Neural cell (in vitro differentiated cells): ENCODE results near the gene SPARCL1. TPM values are rescaled to one million over a fixed set of nuclear protein-coding genes. Genes with fewer than 3 reads are reported as not detected.

Experiments used
- H2AFZ ChIP-seq: fragments of 200-600, 300-800 bp; sonication (generic), shearing (Covaris generic); 2 replicates; pipeline ENCODE4 v1.6.0; 2014; ENCODE audit warnings: low read depth, mild to moderate bottlenecking, antibody characterized with exemption, low read length, moderate library complexity
- H3F3A ChIP-seq: fragments of 200-600 bp; shearing (Covaris generic); 2 replicates; pipeline ENCODE4 v1.6.1; 2016; ENCODE audit warnings: mild to moderate bottlenecking, moderate library complexity, mixed read lengths, antibody characterized with exemption, low read length; ENCODE audit not compliant: insufficient read depth, poor library complexity, severe bottlenecking
- H3K27ac ChIP-seq: fragments of 200-600, 300-800 bp; sonication (generic), shearing (Covaris generic); 2 replicates; pipeline ENCODE4 v1.5.1; 2014; ENCODE audit warnings: mild to moderate bottlenecking, low read length, moderate library complexity
- H3K27me3 ChIP-seq: fragments of 300-800, 200-600 bp; sonication (generic), shearing (Covaris generic); 2 replicates; pipeline ENCODE4 v1.6.0; 2014; ENCODE audit warnings: mild to moderate bottlenecking, low read depth, low read length, moderate library complexity; ENCODE audit not compliant: insufficient read depth
- H3K36me3 ChIP-seq: fragments of 300-800, 200-600 bp; sonication (generic), shearing (Covaris generic); 2 replicates; pipeline ENCODE4 v1.5.1; 2014; ENCODE audit warnings: mild to moderate bottlenecking, antibody characterized with exemption, low read length, moderate library complexity; ENCODE audit not compliant: insufficient read depth
- H3K4me2 ChIP-seq: fragments of 300-800, 200-600 bp; sonication (generic), shearing (Covaris generic); 2 replicates; pipeline ENCODE4 v1.6.0; 2014; ENCODE audit warnings: mild to moderate bottlenecking, low read length
- H3K4me3 ChIP-seq: fragments of 300-800, 200-600 bp; sonication (generic), shearing (Covaris generic); 2 replicates; pipeline ENCODE4 v1.5.1; 2014; ENCODE audit warnings: mild to moderate bottlenecking, low read length, moderate library complexity
- H3K79me2 ChIP-seq: fragments of 200-600 bp; shearing (Covaris generic); replicated peaks from 2 replicates; pipeline ENCODE4 v1.6.0; 2014; ENCODE audit warnings: mild to moderate bottlenecking, low read length, moderate library complexity; ENCODE audit not compliant: insufficient read depth
- H3K9ac ChIP-seq: fragments of 300-800, 200-600 bp; sonication (generic), shearing (Covaris generic); 2 replicates; pipeline ENCODE4 v1.6.1; 2016; ENCODE audit warnings: mild to moderate bottlenecking, low read length, mixed read lengths
- H3K9me2 ChIP-seq: fragments of 200-600 bp; shearing (Covaris generic); 2 replicates; pipeline ENCODE4 v1.6.1; 2016; ENCODE audit warnings: mild to moderate bottlenecking, low read length, mixed read lengths; ENCODE audit not compliant: insufficient read depth
- H3K9me3 ChIP-seq: fragments of 200-600, 300-800 bp; sonication (generic), shearing (Covaris generic); 2 replicates; pipeline ENCODE4 v1.6.1; 2016; ENCODE audit warnings: mild to moderate bottlenecking, mixed run types, low read length, moderate library complexity, mixed read lengths
- H4K20me1 ChIP-seq: fragments of 200-600 bp; shearing (Covaris generic); 2 replicates; pipeline ENCODE4 v1.6.1; 2016; ENCODE audit warnings: mild to moderate bottlenecking, mixed run types; ENCODE audit not compliant: insufficient read depth
- EP300 ChIP-seq: fragments of 450-650 bp; conservative IDR thresholded peaks from 2 replicates; pipeline ENCODE4 v1.6.1; 2014; ENCODE audit warnings: antibody characterized with exemption, mild to moderate bottlenecking, moderate library complexity; ENCODE audit not compliant: poor library complexity, severe bottlenecking
- EZH2 ChIP-seq: fragments of 200-600, 300-800 bp; shearing (Covaris generic), sonication (generic); IDR thresholded peaks from 2 replicates; pipeline ENCODE4 v1.6.1; 2014; ENCODE audit warnings: antibody characterized with exemption, low read length, borderline replicate concordance, mild to moderate bottlenecking; ENCODE audit not compliant: insufficient read depth, poor library complexity, severe bottlenecking
- MXI1 ChIP-seq: fragments of 450-650 bp; conservative IDR thresholded peaks from 2 replicates; pipeline ENCODE4 v1.6.1; 2014; ENCODE audit warnings: antibody characterized with exemption, mild to moderate bottlenecking; ENCODE audit not compliant: poor library complexity, severe bottlenecking
- POLR2AphosphoS5 ChIP-seq: IDR thresholded peaks from 2 replicates; pipeline ENCODE4 v1.6.1; 2012
- RAD21 ChIP-seq: fragments of 450-650 bp; conservative IDR thresholded peaks from 2 replicates; pipeline ENCODE4 v1.6.1; 2014; ENCODE audit warnings: antibody characterized with exemption, mild to moderate bottlenecking, moderate library complexity
- REST ChIP-seq: IDR thresholded peaks from 2 replicates; pipeline ENCODE4 v1.6.1; 2012; ENCODE audit warnings: borderline replicate concordance
- SMC3 ChIP-seq: fragments of 450-650 bp; conservative IDR thresholded peaks from 2 replicates; pipeline ENCODE4 v1.6.1; 2014; ENCODE audit warnings: antibody characterized with exemption, mild to moderate bottlenecking, moderate library complexity; ENCODE audit not compliant: poor library complexity
- TAF1 ChIP-seq: IDR thresholded peaks from 2 replicates; pipeline ENCODE4 v1.6.1; 2012; ENCODE audit warnings: low read depth
- polyA minus RNA-seq: library from RNA; depleted of rRNA, polyadenylated mRNA; stranded (reverse); fragments of >200 nt; gene quantifications from 2 replicates; pipeline ENCODE4 v1.2.3, GENCODE V29; 2014
- polyA plus RNA-seq: library from polyadenylated mRNA; depleted of rRNA; stranded (reverse); fragments of >200 nt; gene quantifications from 2 replicates; pipeline ENCODE4 v1.2.3, GENCODE V29; 2014
- TF ChIP-seq, protein P1 (sequence below): fragments of 450-650 bp; IDR thresholded peaks from 2 replicates; pipeline ENCODE4 v1.5.1; 2014; ENCODE audit warnings: antibody characterized with exemption, mild to moderate bottlenecking, moderate library complexity; ENCODE audit not compliant: poor library complexity, severe bottlenecking

SPARCL1 gene, protein sequence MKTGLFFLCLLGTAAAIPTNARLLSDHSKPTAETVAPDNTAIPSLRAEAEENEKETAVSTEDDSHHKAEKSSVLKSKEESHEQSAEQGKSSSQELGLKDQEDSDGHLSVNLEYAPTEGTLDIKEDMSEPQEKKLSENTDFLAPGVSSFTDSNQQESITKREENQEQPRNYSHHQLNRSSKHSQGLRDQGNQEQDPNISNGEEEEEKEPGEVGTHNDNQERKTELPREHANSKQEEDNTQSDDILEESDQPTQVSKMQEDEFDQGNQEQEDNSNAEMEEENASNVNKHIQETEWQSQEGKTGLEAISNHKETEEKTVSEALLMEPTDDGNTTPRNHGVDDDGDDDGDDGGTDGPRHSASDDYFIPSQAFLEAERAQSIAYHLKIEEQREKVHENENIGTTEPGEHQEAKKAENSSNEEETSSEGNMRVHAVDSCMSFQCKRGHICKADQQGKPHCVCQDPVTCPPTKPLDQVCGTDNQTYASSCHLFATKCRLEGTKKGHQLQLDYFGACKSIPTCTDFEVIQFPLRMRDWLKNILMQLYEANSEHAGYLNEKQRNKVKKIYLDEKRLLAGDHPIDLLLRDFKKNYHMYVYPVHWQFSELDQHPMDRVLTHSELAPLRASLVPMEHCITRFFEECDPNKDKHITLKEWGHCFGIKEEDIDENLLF
- 0.89 TPM in 1 of 2 replicates, not detected in the other for polyA plus RNA-seq
- 0.35 TPM in 1 of 2 replicates, not detected in the other for polyA minus RNA-seq

DNA sequence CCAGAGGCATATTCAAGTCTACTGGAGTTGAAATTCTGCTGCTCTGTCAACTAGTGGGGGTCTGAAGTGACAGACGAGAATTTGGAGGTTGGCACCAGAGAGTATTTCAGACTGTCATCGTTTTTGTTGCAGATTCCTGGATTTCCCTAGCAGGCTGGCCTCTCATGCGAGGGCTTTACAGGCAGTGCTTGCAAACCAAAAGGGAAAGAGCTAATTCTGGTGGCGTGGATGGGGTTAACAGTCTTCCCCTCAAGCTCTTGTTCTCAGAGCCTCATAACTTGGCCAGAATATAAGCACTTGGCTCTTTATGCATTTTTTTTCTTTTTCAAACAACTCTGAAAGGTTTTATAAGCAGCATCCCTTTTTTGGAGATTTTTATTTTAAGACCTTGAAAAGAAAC, at the start of gene SPARCL1:
Gene SPARCL1 (minus strand): TSS at position 190 of the 400 bp plus-strand sequence. CDS start 29,802 bp downstream, outside the sequence.
- H3F3A ChIP-seq: no peaks in the 10 kb centered on the region
- H2AFZ ChIP-seq: no peak within 1 kb of the TSS
- H3K9me3 ChIP-seq: no peaks in the 10 kb centered on the region
- no peaks in the 10 kb centered on the region for H3K36me3 ChIP-seq
- no peak within 1 kb of the TSS for H3K4me3 ChIP-seq
- no peaks in the 10 kb centered on the region for H3K9me2 ChIP-seq
- no peak within 1 kb of the TSS for H3K4me2 ChIP-seq
- no peak within 1 kb of the TSS for H3K9ac ChIP-seq
- H4K20me1 ChIP-seq: no peaks in the 10 kb centered on the region
- H3K27me3 ChIP-seq: no peaks in the 10 kb centered on the region
- TF ChIP-seq REST (no peak), MXI1 (no peak), EP300 (no peak), POLR2AphosphoS5 (no peak), SMC3 (no peak), TAF1 (no peak), RAD21 (no peak), EZH2 (no peak)
- TF ChIP-seq, protein P1, sequence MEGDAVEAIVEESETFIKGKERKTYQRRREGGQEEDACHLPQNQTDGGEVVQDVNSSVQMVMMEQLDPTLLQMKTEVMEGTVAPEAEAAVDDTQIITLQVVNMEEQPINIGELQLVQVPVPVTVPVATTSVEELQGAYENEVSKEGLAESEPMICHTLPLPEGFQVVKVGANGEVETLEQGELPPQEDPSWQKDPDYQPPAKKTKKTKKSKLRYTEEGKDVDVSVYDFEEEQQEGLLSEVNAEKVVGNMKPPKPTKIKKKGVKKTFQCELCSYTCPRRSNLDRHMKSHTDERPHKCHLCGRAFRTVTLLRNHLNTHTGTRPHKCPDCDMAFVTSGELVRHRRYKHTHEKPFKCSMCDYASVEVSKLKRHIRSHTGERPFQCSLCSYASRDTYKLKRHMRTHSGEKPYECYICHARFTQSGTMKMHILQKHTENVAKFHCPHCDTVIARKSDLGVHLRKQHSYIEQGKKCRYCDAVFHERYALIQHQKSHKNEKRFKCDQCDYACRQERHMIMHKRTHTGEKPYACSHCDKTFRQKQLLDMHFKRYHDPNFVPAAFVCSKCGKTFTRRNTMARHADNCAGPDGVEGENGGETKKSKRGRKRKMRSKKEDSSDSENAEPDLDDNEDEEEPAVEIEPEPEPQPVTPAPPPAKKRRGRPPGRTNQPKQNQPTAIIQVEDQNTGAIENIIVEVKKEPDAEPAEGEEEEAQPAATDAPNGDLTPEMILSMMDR: no peak
- H3K27ac ChIP-seq: no peak within 1 kb of the TSS
- no peaks in the 10 kb centered on the region for H3K79me2 ChIP-seq

GRCh38 chr4:87575983-87576382, 46.8 kb upstream of the SPARCL1 start:
- Histone ChIP-seq H3K9me2 (no peaks in the 10 kb centered on the region), H2AFZ (no peak overlapping the region), H3K27ac (no peak overlapping the region), H3K9ac (no peak overlapping the region), H3K4me3 (no peak overlapping the region), H3K4me2 (no peak overlapping the region), H3F3A (no peaks in the 10 kb centered on the region), H3K36me3 (no peaks in the 10 kb centered on the region), H3K27me3 (no peaks in the 10 kb centered on the region), H3K9me3 (no peaks in the 10 kb centered on the region), H3K79me2 (no peaks in the 10 kb centered on the region), H4K20me1 (no peaks in the 10 kb centered on the region)
- no peak for TF ChIP-seq EP300
- no peak for TF ChIP-seq MXI1
- TF ChIP-seq, protein P1: no peak
- TF ChIP-seq SMC3: no peak
